Measurements from ENCODE around the gene MEIS2. TPM values are rescaled to one million over a fixed set of nuclear protein-coding genes. Genes with fewer than 3 reads are reported as not detected.

MEIS2 gene
- total and polyA plus RNA-seq, 2 of the 13 experiments (the other 11 are each of a cell fraction or from before 2014, with no cell fraction given), result 10.7 to 12.4 TPM

DNA sequence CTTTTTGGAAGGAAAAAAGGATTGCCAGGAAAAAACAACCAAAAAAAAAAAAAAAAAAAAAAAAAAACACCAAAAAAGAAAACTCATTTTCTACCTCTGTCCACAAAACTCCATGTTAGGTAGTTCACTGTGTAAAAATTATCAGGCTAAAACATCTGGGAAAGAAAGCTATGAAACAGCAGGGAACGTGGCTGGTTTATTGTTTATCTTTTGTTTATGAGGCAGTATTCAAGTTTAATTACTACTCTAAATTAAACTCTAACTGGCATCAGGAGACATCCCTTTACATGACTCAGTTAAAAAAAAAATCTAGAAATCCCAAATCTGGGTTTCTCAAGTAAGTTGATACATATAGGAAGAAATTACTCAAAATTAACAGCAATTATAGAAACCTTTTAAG lies 21.8 kb downstream of the MEIS2 start (continued):
- TF ChIP-seq, protein P1, sequence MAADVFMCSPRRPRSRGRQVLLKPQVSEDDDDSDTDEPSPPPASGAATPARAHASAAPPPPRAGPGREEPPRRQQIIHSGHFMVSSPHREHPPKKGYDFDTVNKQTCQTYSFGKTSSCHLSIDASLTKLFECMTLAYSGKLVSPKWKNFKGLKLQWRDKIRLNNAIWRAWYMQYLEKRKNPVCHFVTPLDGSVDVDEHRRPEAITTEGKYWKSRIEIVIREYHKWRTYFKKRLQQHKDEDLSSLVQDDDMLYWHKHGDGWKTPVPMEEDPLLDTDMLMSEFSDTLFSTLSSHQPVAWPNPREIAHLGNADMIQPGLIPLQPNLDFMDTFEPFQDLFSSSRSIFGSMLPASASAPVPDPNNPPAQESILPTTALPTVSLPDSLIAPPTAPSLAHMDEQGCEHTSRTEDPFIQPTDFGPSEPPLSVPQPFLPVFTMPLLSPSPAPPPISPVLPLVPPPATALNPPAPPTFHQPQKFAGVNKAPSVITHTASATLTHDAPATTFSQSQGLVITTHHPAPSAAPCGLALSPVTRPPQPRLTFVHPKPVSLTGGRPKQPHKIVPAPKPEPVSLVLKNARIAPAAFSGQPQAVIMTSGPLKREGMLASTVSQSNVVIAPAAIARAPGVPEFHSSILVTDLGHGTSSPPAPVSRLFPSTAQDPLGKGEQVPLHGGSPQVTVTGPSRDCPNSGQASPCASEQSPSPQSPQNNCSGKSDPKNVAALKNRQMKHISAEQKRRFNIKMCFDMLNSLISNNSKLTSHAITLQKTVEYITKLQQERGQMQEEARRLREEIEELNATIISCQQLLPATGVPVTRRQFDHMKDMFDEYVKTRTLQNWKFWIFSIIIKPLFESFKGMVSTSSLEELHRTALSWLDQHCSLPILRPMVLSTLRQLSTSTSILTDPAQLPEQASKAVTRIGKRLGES (CRISPR knock-in tag; IDR thresholded peaks at IDR 0.05; ENCODE audit: borderline replicate concordance), result no peak
- no peak for TF ChIP-seq RAD21 (CRISPR knock-in tag; IDR thresholded peaks at IDR 0.05)

DNA sequence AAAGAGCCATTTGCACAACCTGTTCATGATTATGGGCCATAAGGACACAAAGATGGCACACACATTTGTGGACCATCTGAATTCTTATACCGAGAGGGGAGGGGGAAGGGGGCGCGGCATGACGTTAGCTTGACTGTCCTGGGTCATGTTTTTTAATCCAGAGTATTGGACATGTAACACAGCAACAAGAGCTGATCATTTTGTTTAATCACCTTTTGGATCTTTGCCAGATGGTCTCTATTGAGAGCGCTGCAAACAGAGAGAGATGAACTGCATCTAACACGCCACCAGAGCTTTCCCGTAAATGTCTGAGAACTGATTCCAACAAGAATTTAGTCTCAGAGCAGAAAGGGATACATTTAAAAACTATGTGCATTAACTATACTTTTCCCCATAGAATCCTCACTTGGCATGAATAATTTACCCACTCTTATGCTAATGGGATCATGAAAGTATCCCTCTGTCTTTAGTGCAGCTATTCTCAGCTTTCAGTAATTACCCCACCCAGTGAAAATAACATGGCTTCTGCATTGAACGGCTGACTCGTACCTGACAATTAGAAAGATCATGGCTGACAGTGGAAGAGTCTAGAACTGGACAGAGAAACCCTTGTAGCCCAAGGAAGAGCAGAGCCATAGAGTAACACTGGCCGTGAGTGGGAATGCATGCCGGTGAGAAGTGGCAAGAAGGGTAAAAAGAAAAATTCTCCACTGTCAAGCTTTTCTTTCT lies 22.6 kb downstream of the MEIS2 start:
- no peaks in the 10 kb centered on the region for H4K20me1 ChIP-seq (ENCODE audit: insufficient read depth, low read length)
- TF ChIP-seq HNF4G (IDR thresholded peaks at IDR 0.05; ENCODE audit: borderline replicate concordance, low read depth, low read length), result no peak
- TF ChIP-seq HNF4G (CRISPR knock-in tag; IDR thresholded peaks at IDR 0.05; ENCODE audit: borderline replicate concordance, low read depth), result no peak
- no peak for TF ChIP-seq PHF5A (CRISPR knock-in tag; IDR thresholded peaks at IDR 0.05; ENCODE audit: low read depth, unreplicated experiment)
- no peak for TF ChIP-seq NCOR1 (IDR thresholded peaks at IDR 0.05; ENCODE audit: borderline replicate concordance, low read length)
- no peak for TF ChIP-seq RNF2 (conservative IDR thresholded peaks at IDR 0.05; ENCODE audit: low read depth)
- ChIA-PET CTCF (ENCODE audit: low intra/inter-chr PET ratio, low total read pairs) (no interaction called here), POLR2A (no interaction called here)
- no peak overlapping the region for H3K27ac ChIP-seq (ENCODE audit: extremely low read length, insufficient read depth, low read length)
- H3K27me3 ChIP-seq (ENCODE audit: control insufficient read depth in 1 of 2, insufficient read depth in 2 of 2, low read length in 2 of 2), result no peaks in the 10 kb centered on the region
- DNase-seq (ENCODE audit: low spot score) (no peak), ATAC-seq (no peak), FAIRE-seq (no peak)
- no peaks in the 10 kb centered on the region for H3K79me2 ChIP-seq (ENCODE audit: insufficient read depth, low read length)
- no peak overlapping the region for H3K4me2 ChIP-seq (ENCODE audit: low read depth, low read length)
- intact Hi-C loops (cut with micrococcal nuclease; ENCODE audit: unreplicated experiment), result no loop called here
- WGBS (ENCODE audit: low lambda C conversion rate), result 97% methylated on average over 10 of the region's 11 CpGs
- no peak overlapping the region for H2AFZ ChIP-seq (ENCODE audit: low read length)
- no peaks in the 10 kb centered on the region for H3K9me3 ChIP-seq (ENCODE audit: low read length)
- H3K4me3 ChIP-seq (replicated peaks in 1 of 3; ENCODE audit: insufficient read depth in 1 of 3, low read depth in 2 of 3, low read length in 3 of 3), result no peak overlapping the region
- in situ Hi-C loops (cut with HindIII; ENCODE audit: extremely low pct_ligation_motif_present, low pct_unique_long_range_greater_than_20kb), result no loop called here
- no TSS peak for BruUV-seq (replicated peaks)
- H3K9ac ChIP-seq (ENCODE audit: insufficient read depth, low read depth, low read length), result no peak overlapping the region
- H3K4me1 ChIP-seq (ENCODE audit: insufficient read depth, low read length), result no peaks in the 10 kb centered on the region
- H3K36me3 ChIP-seq (replicated peaks in 1 of 2; ENCODE audit: control insufficient read depth in 1 of 2, insufficient read depth in 2 of 2, low read length in 2 of 2), result peaks cover 1 to 20% of the 10 kb centered on the region in 2 experiments; a peak in 4 of 5 replicates

Data from HepG2 (cell line).